Endothelial cell of umbilical vein (primary cell): ENCODE measurements around the gene DNAJB13. TPM values are rescaled to one million over a fixed set of nuclear protein-coding genes. Genes with fewer than 3 reads are reported as not detected.

Experiments used
- BruUV-seq: library from RNA; stranded (reverse); fragments of 400-500 nt; replicated peaks from 2 replicates; lab custom pipeline; 2021; lab: Mats Ljungman, UMichigan
- CTCF ChIA-PET: fragments of 300-600, 350-600 bp; sonication (Branson Sonifier 250); formaldehyde crosslinking; loops from one replicate; lab custom pipeline; 2021; ENCODE audit warnings: antibody characterized with exemption, inconsistent platforms; lab: Charles Lee
- POLR2A ChIA-PET: fragments of 300-600, 350-600 bp; sonication (Branson Sonifier 250); formaldehyde crosslinking; loops from one replicate; lab custom pipeline; 2021; ENCODE audit warnings: antibody characterized with exemption, inconsistent platforms; lab: Charles Lee
- DNase-seq: peaks from one replicate; pipeline ENCODE4 v3.0.0-alpha.2; 2011; ENCODE audit warnings: low read depth, low spot score
- FAIRE-seq: peaks from 2 replicates; lab custom pipeline; 2011; peaks lifted over from hg19 to GRCh38; lab: Jason Lieb, UNC
- H2AFZ ChIP-seq: 2 replicates; pipeline ENCODE4 v1.6.0; 2012; ENCODE audit warnings: low read depth, low read length, control low read depth, inconsistent platforms
- H3K27ac ChIP-seq: 2 replicates; pipeline ENCODE4 v1.5.1; 2011; ENCODE audit warnings: low read depth, mild to moderate bottlenecking, control low read depth, low read length, moderate library complexity; ENCODE audit not compliant: insufficient read depth
- H3K27me3 ChIP-seq, 2 experiments: 2 replicates each; pipeline versions ENCODE4 v1.6.0 to v1.6.1; 2011; ENCODE audit warnings: low read length in 2 of 2, mixed read lengths in 1 of 2; ENCODE audit not compliant: control insufficient read depth in 2 of 2, insufficient read depth in 2 of 2
- H3K36me3 ChIP-seq, 2 experiments: 2 replicates in 1 of 2; 3 replicates in 1 of 2; pipeline ENCODE4 v1.5.1; 2011; ENCODE audit warnings: low read length in 2 of 2, mild to moderate bottlenecking in 1 of 2, moderate library complexity in 1 of 2; ENCODE audit not compliant: control insufficient read depth in 2 of 2, insufficient read depth in 2 of 2; ENCODE audit errors: extremely low read depth in 1 of 2
- H3K4me1 ChIP-seq: 3 replicates; pipeline ENCODE4 v1.5.1; 2011; ENCODE audit warnings: mild to moderate bottlenecking, low read length; ENCODE audit not compliant: control insufficient read depth, insufficient read depth; ENCODE audit errors: extremely low read depth
- H3K4me2 ChIP-seq: 2 replicates; pipeline ENCODE4 v1.6.1; 2011; ENCODE audit warnings: low read length, control low read depth, mixed read lengths; ENCODE audit not compliant: insufficient read depth
- H3K4me3 ChIP-seq, 3 experiments: fragments of 200-600 bp in 1 of 3; sonication (generic), shearing (Covaris generic) in 1 of 3; replicated peaks in 1 of 3; 2 replicates each; pipeline ENCODE4 v1.5.1; 2011 to 2016; ENCODE audit warnings: control low read depth in 3 of 3, low read length in 3 of 3, mild to moderate bottlenecking in 2 of 3, inconsistent platforms in 1 of 3, low read depth in 1 of 3, moderate library complexity in 1 of 3; ENCODE audit not compliant: insufficient read depth in 1 of 3
- H3K79me2 ChIP-seq: 2 replicates; pipeline ENCODE4 v1.6.0; 2012; ENCODE audit warnings: low read length, inconsistent platforms; ENCODE audit not compliant: control insufficient read depth, insufficient read depth
- H3K9ac ChIP-seq: replicated peaks from 2 replicates; pipeline ENCODE3; 2011; ENCODE audit warnings: low read length, control low read depth; ENCODE audit not compliant: insufficient read depth; ENCODE audit errors: extremely low read depth
- H3K9me1 ChIP-seq: replicated peaks from 3 replicates; pipeline ENCODE4 v1.6.0; 2011; ENCODE audit warnings: mild to moderate bottlenecking, low read length; ENCODE audit not compliant: control insufficient read depth, insufficient read depth; ENCODE audit errors: extremely low read depth
- H3K9me3 ChIP-seq: replicated peaks from 2 replicates; pipeline ENCODE4 v1.5.1; 2012; ENCODE audit warnings: low read length, inconsistent platforms; ENCODE audit not compliant: control insufficient read depth, insufficient read depth
- H4K20me1 ChIP-seq: replicated peaks from 2 replicates; pipeline ENCODE3; 2011; ENCODE audit warnings: mild to moderate bottlenecking, low read length; ENCODE audit not compliant: control insufficient read depth, insufficient read depth; ENCODE audit errors: extremely low read depth
- EZH2 ChIP-seq: IDR thresholded peaks from 2 replicates; pipeline ENCODE4 v1.6.1; 2012; ENCODE audit warnings: borderline replicate concordance, low read depth, mild to moderate bottlenecking, moderate library complexity, low read length, inconsistent platforms; ENCODE audit not compliant: severe bottlenecking
- FOS ChIP-seq: IDR thresholded peaks from 2 replicates; pipeline ENCODE4 v1.6.1; 2011; ENCODE audit warnings: mild to moderate bottlenecking, low read length, moderate library complexity, borderline replicate concordance; ENCODE audit not compliant: insufficient read depth
- GATA2 ChIP-seq: IDR thresholded peaks from 2 replicates; pipeline ENCODE4 v1.7.0; 2011; ENCODE audit warnings: low read depth, mild to moderate bottlenecking, moderate library complexity, mixed read lengths, low read length; ENCODE audit not compliant: insufficient read length, insufficient read depth
- JUN ChIP-seq: IDR thresholded peaks from 2 replicates; pipeline ENCODE4 v1.6.1; 2011; ENCODE audit warnings: borderline replicate concordance, low read depth; ENCODE audit not compliant: insufficient read length, insufficient read depth
- MYC ChIP-seq: IDR thresholded peaks from one replicate; pipeline ENCODE4 v1.6.1; 2011; ENCODE audit warnings: mild to moderate bottlenecking, low read depth, low read length
- POLR2A ChIP-seq: IDR thresholded peaks from 2 replicates; pipeline ENCODE4 v1.6.1; 2012; ENCODE audit warnings: low read depth, mild to moderate bottlenecking, control low read depth, low read length
- POLR2AphosphoS5 ChIP-seq: IDR thresholded peaks from 2 replicates; pipeline ENCODE4 v1.6.1; 2012; ENCODE audit warnings: low read depth, mild to moderate bottlenecking, control low read depth, low read length, moderate library complexity; ENCODE audit not compliant: insufficient read depth
- dilution Hi-C: fragments of 300-500 bp; cut with MboI; formaldehyde crosslinking; loops from one replicate; pipeline ENCODE4 v1.15.0; 2019; ENCODE audit warnings: low sequenced_read_pairs; ENCODE audit not compliant: extremely low pct_ligation_motif_present
- intact Hi-C: fragments of 100-400 bp; cut with micrococcal nuclease; formaldehyde crosslinking; loops from one replicate; pipeline ENCODE4 v1.10.0; 2022
- polyA plus RNA-seq, 4 experiments: library from polyadenylated mRNA; depleted of rRNA in 3 of 4; stranded (reverse) in 3 of 4; unstranded in 1 of 4; fragments of >200 nt; gene quantifications; 2 replicates each; pipeline versions ENCODE4 v1.2.1 to v1.2.3, GENCODE V29; 2011 to 2012; ENCODE audit warnings: missing spikeins in 1 of 4
- total RNA-seq: library from RNA; stranded (reverse); gene quantifications from 2 replicates; pipeline ENCODE4 v1.2.3, GENCODE V29; 2021
- TF ChIP-seq, protein P1 (sequence below): IDR thresholded peaks from 2 replicates; pipeline ENCODE4 v1.6.1; 2011; ENCODE audit not compliant: insufficient read depth, insufficient read length
- TF ChIP-seq, protein P2 (sequence below), 2 donors: IDR thresholded peaks; 1 replicate in 1 of 2; 2 replicates in 1 of 2; pipeline ENCODE4 v1.5.1; 2011; ENCODE audit warnings: low read length in 2 of 2, mild to moderate bottlenecking in 2 of 2, moderate library complexity in 2 of 2, control low read depth in 1 of 2, inconsistent platforms in 1 of 2, low read depth in 1 of 2; ENCODE audit not compliant: insufficient read depth in 1 of 2; ENCODE audit errors: extremely low read depth in 1 of 2

The DNAJB13 gene
- total and polyA plus RNA-seq, 2 donors (not counting 3 experiments of a cell fraction or from before 2014, with no cell fraction given) = 0.07 to 0.46 TPM

DNA sequence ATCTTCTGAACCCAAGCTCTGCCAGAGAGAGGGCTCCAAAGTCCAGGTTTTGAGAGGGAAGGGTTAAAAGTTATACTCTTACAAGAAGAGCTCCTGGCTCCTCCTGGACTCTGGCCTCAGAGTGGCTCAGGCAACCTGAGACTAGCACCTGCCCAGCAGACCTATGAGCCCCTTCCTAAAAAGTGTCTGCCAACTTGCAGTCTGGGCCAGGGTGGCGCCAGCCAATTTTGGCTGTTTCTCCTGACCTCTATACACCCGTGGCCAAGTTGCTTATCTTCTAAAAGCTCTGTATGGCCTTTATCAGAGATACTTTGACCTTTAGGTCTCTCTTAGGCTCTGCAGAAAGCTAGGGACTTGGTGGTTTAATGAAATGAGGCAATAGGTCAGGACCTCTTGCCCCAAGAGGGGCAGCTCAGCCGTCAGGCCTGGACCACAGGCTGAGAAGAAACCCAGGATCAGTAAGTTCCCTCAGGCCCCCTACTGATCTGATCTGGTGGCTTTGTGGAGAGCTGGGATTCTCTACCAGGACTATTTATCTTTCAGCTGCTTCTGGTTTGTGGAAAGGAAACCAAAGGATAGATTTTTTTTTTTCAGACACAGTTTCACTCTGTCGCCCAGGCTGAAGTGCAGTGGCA lies 68.4 kb downstream of the DNAJB13 start:
- dilution Hi-C loops (no loop called here), intact Hi-C loops (no loop called here)
- Histone ChIP-seq H3K27ac (no peak overlapping the region), H3K9ac (no peak overlapping the region), H4K20me1 (no peaks in the 10 kb centered on the region), H3K9me1 (no peaks in the 10 kb centered on the region), H3K9me3 (no peaks in the 10 kb centered on the region), H3K36me3 (peaks cover 0 to 4% of the 10 kb centered on the region in 2 experiments), H3K4me2 (no peak overlapping the region), H3K79me2 (no peaks in the 10 kb centered on the region), H3K27me3 (no peaks in the 10 kb centered on the region), H3K4me1 (no peaks in the 10 kb centered on the region), H2AFZ (no peak overlapping the region), H3K4me3 (no peak overlapping the region)
- ChIA-PET CTCF (no interaction called here), POLR2A (no interaction called here)
- BruUV-seq = no TSS peak
- TF ChIP-seq POLR2AphosphoS5 (no peak), JUN (no peak), GATA2 (no peak), POLR2A (no peak), EZH2 (no peak), FOS (no peak), MYC (no peak)
- TF ChIP-seq, protein P1, sequence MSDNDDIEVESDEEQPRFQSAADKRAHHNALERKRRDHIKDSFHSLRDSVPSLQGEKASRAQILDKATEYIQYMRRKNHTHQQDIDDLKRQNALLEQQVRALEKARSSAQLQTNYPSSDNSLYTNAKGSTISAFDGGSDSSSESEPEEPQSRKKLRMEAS = no peak
- TF ChIP-seq, protein P2, sequence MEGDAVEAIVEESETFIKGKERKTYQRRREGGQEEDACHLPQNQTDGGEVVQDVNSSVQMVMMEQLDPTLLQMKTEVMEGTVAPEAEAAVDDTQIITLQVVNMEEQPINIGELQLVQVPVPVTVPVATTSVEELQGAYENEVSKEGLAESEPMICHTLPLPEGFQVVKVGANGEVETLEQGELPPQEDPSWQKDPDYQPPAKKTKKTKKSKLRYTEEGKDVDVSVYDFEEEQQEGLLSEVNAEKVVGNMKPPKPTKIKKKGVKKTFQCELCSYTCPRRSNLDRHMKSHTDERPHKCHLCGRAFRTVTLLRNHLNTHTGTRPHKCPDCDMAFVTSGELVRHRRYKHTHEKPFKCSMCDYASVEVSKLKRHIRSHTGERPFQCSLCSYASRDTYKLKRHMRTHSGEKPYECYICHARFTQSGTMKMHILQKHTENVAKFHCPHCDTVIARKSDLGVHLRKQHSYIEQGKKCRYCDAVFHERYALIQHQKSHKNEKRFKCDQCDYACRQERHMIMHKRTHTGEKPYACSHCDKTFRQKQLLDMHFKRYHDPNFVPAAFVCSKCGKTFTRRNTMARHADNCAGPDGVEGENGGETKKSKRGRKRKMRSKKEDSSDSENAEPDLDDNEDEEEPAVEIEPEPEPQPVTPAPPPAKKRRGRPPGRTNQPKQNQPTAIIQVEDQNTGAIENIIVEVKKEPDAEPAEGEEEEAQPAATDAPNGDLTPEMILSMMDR (IDR thresholded peaks at IDR 0.05; ENCODE audit: extremely low read depth in 1 of 2, insufficient read depth in 1 of 2, low read depth in 1 of 2, low read length in 2 of 2) = no peak
- FAIRE-seq (no peak), DNase-seq (no peak)
